GM18861 (cell line): Measurements from ENCODE around the gene GABRA4.
A peak's percentile ranks its signal among the peaks of the same experiment; 100 is the strongest.

Experiments
- ATAC-seq: cut with Tn5 transposase; IDR thresholded peaks from one replicate; pipeline ENCODE4 v1.9.1; 2021; ENCODE audit not compliant: unreplicated experiment

Gene GABRA4

GRCh38 chr4:46931981-46932380, 61.4 kb downstream of the GABRA4 start:
- peak; percentile 75 for ATAC-seq

DNA sequence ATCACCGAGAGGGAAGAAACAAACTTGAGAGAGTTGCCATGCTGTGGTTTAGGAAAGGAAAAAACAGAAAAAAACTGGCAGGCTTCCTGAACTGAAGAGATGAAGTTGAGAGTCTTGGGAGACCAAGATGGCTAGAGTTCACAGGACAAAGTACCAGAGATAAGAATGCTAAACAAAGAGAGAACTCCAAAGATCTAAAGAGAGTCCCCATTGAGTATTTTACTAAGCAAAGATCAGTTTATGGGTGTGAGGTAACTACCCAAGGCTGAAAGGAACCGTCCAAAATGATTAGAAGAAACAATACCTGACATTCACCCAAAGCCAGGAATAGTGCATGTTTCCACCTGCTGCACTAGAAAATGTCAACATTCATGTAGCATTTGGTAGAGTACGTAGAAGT, 62.5 kb downstream of the GABRA4 start:
- no peak for ATAC-seq

- no peak for ATAC-seq
Measured at GRCh38 chr4:46927201-46927600, 66.2 kb downstream of the GABRA4 start.

GRCh38 chr4:46924789-46925529, 68.4 kb downstream of the GABRA4 start:
- no peak for ATAC-seq

DNA sequence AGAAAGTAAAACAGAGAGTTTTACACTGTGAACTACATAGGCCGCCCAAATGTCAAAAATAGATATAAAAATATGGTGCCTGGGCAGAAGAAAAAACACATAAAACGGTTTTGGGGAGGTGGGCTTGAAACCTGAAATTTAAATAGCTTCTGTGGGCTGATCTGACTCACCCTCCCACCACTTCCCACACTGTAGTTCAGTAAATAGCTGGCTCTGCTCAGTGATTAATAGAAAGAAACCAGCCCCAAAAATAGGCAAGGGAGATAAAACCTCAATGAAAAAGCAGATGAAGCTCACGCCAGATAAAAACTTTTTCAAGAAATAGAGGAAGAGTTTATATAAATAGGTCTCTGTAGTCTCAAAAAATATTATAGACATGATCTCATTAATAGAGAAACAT, 71.2 kb downstream of the GABRA4 start:
- ATAC-seq: no peak

DNA sequence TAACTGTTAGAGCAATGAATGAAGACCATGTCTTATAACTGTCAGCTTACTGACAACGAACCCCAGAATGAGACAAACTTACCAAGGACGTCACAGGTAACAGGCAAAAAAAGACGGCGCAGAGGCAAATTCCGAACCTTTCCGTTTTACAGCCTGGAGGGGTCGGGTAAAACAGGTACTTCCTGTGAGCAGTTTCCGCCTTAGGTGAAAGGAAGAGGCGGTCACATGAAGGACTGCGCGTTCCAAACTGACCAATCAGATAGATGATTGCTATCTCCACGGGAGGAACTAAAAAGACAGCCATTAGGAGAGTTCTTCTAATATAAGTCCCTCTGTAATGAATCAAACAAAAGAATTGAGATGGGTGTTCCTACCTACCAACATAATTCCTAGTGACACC, 84.3 kb downstream of the GABRA4 start, which contains the start of gene COX7B2:
Gene COX7B2, minus strand, starts transcription at position 168 of the 400 bp plus-strand sequence. CDS start 174,053 bp downstream, outside the sequence.
- no peak for ATAC-seq

GRCh38 chr4:46908148-46908547, 85.2 kb downstream of the GABRA4 start:
- no peak for ATAC-seq

GRCh38 chr4:46900082-46900481, 93.3 kb downstream of the GABRA4 start:
- ATAC-seq: no peak

DNA sequence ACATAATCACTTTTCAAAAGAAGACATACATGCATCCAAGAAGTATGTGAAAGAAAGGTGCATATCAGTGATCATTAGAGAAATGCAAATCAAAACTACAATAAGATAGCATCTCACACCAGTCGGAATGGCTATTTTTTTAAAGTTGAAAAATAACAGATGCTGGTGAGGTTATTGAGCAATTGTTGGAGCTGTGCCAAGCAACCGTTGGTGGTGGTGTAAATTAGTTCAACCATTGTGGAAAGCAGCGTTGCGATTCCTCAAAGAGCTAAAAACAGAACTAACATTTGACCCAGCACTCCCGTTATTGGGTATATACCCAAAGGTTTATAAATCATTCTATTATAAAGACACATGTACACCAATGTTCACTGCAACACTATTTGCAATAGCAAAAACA, 98.6 kb downstream of the GABRA4 start:
- ATAC-seq: no peak

GRCh38 chr4:46890056-46890455, 103.3 kb downstream of the GABRA4 start:
- no peak for ATAC-seq

GRCh38 chr4:46889410-46889809, 104.0 kb downstream of the GABRA4 start:
- no peak for ATAC-seq

DNA sequence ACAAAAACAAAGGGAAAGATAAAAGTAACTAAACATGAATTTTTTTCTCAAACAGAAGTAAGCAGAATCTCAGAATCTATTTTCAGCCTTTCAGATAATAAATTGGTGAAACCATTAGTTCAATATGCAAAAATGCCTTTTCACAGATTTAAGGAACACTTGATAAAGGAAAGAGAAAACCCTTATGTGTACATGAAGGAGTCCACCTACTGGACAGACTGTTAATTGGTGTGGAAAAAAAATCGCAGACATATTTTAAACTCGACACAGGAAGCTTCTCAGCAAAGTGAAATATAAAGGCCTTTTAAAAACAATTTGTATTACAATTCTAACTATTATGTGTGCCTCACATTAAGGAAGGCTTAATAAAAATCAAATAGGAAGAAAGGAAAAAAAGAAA, 106.7 kb downstream of the GABRA4 start:
- no peak for ATAC-seq

- ATAC-seq: no peak
Measured at GRCh38 chr4:46878641-46879040, 114.7 kb downstream of the GABRA4 start.

- no peak for ATAC-seq
Measured at GRCh38 chr4:46874811-46875210, 118.6 kb downstream of the GABRA4 start.

GRCh38 chr4:46870411-46870810, 123.0 kb downstream of the GABRA4 start:
- no peak for ATAC-seq
